ENCODE results near the gene SMIM3.

- TF ChIP-seq POLR2AphosphoS5 (IDR thresholded peaks at IDR 0.05) (peak in 1 of 4 donors; percentile 8), CTCF (IDR thresholded peaks at IDR 0.05) (no peak)
Observed at GRCh38 chr5:150734579-150735384, 43.8 kb upstream of the SMIM3 start.

All from sigmoid colon (tissue), 4 donors.